EH (cell line): ENCODE data around the gene C9orf85.

Source experiments
- DNase-seq: peaks from one replicate; pipeline ENCODE4 v3.0.0-alpha.2; 2015; ENCODE audit warnings: low read depth

The C9orf85 gene

DNA sequence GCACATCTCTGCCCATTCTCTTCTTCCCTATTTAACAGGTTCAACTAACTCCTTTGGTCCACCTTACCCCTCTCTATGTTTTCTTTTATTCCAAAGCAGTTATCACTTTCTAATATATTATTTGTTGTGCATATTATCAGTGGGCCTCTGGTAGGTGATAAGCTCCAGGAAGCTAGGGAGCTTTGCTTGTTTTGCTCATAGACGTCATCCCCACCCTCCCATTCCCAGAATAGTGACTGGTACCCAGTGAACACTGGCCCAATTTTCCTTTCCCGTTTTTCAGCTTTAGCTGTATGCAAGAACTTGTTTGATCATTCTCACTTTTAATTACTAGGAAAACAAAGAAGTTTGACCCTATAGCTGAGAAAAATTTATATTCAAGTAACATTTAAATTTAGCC is 7.4 kb upstream of the C9orf85 start:
- no peak for DNase-seq

DNA sequence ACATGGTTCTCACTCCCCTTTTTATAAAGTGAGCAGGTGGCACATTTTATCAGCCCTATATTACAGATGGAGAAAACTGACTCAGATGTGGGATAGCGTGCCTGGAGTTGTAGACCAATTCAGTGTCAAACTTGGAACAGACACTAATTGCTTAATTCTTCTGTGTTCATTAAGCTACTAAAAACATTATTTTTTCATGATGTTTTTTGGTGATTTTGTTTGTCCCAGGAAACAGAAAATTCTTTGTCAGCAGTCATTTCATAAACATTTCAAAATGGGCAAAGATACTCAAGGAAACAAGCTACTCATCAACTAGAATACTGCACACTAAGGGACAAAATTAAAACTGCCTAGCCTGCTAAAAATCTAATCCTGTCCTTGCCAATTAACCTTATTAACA is 2.6 kb upstream of the C9orf85 start:
- no peak for DNase-seq

DNA sequence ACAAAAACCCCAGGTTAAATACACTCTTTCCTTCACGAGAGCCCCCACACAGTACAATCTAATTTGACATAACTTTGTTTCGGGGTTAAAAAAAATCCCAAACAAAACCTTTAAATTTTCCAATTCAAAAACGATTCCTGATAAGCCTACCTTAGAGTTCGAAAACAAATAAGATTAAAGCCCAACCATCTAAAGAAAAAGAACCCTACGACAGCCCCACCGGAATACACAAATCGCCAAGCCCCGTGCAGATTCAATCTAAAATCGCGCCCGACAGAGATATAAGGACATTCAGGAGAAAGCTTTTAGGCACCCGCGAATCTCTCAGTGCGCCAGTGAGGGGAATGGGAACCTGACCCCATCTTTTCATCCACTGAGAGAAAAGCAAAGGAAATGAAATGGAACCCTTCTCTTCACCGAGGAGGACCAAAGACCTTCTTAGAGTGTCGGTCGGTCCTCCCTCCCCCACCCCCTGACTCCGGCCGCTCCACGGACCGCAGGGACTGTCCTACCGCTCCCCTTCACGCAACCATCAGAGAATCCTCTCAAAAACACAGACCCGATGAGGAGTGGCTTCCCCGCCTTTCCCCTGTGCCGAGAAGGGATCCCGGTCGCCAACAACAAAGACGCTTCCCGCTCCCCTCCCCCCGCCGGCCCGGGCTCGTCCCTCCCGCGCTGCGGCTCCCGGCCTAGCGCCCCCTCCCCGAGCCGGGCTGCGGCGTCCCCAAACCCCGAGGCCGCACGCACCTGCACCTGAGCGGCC is 1.4 kb upstream of the C9orf85 start:
- peak; percentile 48 for DNase-seq

DNA sequence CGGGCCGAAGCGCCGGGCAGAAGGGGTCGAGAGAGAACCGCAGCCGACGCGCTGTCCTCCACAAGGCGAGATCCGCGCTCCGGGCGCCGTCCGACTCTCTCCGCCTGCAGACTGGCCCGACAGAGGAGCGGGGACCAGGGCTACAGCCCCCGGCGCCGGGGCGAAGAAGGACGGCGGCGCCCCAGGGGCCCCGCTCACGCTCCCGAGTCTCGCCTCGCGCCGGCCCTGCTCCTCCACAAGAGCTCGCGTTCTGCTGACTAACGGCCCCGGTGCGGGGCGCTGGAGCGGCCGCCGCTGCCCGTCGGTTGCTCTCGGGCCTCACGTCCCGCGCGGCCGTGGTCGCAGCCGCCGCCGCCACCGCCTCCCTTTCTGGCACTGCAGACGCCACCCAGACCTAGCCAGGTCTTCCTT is 784 bp upstream of the C9orf85 start:
- no peak for DNase-seq

DNA sequence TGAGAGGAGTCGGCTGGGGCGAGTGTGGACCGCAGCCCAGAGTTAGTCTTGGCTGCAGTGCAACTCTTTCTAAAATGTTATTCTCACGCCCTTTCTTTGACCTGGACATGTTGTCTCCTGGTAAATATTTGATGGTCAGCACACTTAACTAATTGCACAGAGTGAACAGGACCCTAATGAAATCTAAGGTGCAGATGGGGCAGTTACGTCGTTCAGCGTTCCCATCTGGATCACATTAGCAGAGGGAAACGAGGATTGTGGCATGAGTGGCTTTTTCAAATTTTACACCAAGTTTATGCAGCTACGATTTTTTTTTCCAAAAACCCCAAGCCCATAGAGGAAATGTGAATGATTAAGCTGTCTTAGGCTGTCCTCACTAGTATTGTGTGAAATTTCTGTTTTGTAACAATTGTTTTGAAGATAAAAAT is 483 bp downstream of the C9orf85 start:
- DNase-seq = peak; percentile 74

DNA sequence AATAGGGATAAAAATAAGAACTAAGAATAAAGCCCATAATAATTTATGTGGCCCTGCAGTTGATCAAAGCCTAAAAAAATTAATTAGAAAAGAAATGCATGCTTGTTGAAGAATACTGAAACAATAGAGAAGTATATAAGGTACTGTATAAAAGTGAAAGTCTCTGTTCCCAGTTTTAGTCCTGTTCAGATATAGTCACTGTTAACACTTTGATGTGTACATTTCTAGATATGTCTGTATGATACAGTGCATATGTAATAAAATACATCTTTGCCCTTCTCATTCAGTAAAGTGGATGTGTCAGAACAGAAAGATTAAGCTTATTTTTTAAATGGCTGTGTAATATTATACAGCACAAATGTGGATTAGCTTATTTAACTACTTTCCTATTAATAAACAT is 4.1 kb downstream of the C9orf85 start:
- DNase-seq = no peak

DNA sequence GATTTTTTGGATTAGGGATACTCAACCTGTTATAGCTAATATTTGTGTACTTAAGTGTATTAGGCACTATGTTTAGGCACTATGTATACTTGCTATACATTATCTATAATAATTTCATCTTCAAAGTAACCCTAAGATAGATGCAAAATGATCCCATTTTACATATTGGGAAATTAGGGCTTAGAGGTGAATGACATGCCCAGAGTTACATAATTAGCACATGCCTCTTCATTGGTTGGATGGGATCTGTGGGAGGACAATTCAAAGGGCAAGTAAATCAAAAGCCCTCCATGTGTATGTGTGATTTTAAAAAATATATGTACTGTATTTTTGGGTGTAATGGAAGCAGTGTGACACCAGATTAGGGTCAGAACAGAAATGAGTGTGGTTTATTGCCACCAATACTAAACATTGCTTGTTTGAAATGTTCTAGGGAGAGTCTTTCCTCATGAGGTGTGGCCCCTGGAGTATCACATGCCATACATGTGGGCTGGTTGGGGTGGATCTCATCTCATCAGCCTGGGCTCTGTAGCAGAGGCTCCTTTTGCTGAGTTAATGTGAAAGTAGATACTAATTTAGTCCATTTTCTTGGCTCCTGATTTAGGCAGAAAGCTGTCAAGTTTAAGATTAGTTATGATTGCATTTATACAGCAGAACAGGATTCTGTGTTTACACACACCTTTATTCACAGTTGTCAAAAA is 5.5 kb downstream of the C9orf85 start:
- no peak for DNase-seq

DNA sequence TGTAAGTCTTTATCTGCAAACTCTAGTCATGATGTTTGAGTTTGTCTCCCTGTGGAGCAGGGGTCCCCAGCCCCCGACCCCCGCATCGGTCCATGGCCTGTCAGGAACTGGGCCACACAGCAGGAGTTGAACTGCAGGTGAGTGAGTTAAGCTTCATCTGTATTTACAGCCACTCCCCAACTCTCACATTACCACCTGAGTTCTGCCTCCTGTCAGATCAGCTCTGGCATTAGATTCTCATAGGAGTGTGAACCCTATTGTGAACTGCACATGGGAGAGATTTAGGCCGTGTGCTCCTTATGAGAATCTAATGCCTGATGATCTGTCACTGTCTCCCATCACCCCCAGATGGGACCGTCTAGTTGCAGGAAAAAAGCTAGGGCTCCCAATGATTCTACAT is 7.0 kb downstream of the C9orf85 start:
- DNase-seq = no peak

DNA sequence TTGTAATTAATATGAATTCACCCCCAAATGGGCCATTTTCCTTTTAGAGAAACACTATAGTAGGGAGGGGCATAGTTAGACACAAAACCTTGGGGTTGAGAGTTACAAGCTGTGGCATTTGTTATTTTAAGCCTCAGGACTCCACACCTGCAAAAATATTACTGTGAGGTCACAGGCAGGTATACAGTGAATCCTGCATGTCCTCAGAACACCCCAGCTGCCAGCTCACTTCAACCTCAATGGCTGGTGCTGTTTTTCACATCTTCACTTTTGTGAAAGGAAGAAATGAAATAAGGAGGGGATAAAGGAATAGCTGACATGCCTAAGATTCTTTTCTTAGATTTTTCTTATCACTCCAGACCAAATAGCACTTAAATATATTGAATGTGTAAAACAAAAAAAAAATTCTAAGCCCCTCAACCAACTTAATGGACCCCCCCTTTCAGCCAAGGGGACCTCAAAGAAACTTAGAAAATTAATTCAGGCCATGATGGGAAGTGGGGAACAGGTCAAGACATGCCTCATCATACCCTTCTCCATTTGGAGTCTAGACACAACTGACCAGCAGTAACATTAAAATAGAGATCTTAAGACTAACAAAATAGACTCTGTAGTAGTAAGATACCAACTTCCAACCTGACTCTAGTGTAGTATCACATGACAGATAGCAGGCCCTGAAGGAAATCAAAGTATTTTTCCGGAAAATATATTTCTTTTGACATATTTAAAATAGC is 9.2 kb downstream of the C9orf85 start:
- no peak for DNase-seq

DNA sequence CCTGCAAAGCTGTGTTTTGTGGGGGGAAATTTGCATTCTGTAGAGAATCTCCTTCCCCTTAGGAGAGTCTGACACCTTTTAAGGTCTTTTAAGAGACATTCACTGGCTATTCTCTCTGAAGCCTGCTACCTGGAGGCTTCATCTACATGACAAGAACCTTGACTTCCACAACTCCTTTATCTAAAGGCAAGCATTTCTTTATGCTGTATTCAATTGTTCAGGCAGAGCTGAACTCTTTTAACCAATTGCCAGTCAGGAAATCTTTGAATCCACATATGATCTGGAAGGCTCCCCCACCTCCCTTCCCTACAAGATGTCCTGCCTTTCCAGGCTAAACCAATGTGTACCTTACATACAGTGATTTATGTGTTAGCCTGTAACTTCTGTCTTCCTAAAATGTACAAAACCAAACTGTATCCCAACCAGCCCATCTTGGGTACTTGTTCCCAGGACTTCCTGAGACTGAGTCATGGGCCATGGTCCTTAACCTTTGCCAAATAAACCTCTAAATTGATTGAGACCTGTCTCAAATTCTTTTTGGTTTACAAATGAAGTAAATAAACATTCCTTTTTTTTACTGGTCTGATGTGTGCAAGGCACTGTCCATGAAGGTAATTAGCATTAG is 9.9 kb downstream of the C9orf85 start:
- peak; percentile 50 for DNase-seq

DNA sequence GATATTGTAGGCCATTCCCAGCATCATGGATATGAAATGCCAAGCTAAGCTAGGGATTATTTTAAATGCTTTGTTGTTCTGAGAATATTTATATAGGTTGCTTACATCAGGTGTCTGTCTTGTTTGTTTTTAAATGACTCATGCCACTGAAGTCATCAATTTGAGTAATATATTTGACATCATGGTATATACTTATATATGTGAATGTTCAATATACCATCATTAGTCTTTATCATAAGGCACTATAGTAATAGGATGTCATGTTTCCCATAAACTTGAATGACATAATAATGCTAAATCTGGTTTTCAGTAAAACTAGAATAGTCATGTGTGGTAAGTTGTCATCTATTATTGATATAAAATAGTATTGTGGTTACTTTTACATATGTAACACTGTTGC is 13.1 kb downstream of the C9orf85 start:
- DNase-seq = no peak

DNA sequence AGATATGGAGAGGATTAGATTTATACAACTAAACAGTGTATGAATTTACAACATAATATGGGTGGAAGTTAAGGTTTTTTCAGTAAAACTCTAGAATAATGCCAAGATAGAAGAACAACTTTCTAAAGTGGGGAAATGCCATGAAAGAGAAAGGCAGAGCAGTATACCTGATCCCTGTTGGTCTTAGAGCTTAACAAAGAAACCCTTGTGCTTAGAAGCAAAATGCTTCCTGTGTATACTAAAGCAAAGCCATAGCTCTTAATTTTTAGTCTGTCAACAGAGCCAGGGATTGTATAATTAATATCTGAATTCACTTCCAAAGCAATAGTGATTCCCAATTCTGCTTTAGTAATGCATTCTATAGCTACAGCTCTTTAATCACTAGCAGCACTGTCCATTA is 14.4 kb downstream of the C9orf85 start:
- no peak for DNase-seq

DNA sequence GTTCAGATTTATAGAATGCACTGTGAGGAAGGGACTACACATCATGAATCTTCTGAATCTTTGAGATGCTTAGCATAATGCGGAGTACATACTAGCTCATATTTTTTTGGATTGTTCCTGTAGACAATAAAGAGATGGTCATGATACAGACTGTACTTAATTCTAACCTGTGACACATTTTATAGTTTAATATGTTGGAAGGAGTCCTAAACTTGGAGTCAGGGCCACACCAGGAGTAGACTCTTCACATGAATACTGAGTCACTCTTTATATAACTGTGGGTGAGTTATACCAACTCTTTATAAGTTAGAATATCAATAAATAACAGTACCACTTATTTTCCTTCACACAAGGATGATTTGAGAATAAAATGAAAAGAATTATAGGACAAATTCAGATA is 16.9 kb downstream of the C9orf85 start:
- DNase-seq = peak; percentile 63

DNA sequence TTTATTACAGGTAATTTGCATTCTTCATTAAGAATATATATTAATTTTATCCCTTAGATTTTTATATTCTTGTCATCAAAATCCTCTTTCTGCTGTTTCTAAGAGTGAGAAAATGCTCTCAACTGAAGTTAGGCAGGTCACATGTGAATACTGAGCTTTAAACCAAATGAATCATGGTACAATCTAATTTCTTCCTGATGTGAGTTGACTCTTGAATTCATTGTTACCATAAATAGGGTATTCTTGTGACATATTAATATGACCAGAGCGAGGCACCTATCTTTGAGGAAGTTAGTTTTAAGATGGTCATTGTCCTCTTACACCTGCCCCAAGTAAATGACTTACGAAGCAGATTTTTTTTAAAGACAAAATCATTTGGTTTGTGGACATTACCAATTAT is 17.4 kb downstream of the C9orf85 start:
- peak; percentile 56 for DNase-seq

DNA sequence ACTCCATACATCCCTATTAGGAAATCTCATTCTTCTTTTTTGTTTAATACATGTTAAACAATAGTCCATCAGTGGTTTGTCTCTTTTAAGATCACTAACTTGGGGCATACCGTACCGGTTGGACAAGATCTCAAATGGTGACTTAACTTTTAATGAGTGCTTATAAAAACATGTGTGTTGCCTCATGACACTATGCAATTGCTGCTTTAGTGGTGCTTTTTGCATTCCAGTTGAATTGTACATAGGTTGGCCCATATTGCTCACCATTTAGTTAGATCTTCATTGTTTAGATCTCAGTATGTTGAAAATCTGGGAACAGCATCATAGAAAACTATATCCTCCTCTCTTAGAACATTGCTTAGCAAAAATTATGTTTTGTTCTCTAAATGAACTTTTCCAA is 17.8 kb downstream of the C9orf85 start:
- DNase-seq = peak; percentile 85

DNA sequence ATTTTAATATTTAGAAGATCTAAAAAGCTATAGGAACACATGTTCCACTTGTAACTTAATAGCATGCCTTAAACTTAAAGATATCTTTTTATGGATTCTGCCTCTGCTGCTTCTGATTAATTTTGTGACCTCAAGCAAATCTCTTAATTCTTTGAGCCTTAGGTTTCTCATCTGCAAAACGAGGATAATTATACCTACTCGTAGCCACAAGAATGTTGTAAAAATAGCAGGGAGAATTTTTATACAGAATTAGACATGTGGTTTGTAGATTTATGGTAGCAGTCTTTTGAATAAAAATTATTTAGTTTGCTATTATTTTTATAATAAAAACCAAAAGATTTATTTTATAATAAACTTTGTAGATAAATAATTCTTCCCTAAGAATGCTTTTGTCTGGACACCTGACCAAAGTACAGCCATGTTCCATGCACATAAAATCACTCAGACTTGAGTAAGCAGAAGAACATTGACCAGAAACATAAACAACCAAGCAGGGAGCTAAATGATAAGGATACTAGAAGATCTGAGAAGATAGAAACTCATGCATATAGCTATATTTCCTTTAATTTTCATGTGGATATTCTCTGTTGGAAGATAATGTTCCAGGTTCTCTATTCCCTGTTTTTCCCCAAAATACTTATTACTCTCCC is 18.5 kb downstream of the C9orf85 start:
- peak; percentile 90 for DNase-seq

DNA sequence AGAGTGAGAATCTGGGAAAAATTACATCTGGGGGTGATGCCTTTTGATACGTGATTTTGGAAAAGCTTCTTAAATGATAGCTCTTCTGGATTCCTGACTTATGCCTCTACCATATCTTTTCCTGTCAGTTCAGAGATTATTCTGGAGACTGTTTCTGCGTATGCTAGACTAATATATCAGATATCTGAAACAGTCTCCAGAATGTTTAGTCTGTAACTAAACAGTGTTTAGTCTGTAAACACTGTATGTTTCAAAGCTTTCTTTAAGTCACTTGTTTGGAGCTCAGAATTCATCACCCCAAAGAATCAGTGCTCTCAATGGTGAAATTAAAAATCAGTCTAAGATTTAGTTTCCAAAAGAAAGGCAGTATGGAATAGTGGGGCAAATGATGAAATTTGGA is 19.7 kb downstream of the C9orf85 start:
- DNase-seq = no peak

DNA sequence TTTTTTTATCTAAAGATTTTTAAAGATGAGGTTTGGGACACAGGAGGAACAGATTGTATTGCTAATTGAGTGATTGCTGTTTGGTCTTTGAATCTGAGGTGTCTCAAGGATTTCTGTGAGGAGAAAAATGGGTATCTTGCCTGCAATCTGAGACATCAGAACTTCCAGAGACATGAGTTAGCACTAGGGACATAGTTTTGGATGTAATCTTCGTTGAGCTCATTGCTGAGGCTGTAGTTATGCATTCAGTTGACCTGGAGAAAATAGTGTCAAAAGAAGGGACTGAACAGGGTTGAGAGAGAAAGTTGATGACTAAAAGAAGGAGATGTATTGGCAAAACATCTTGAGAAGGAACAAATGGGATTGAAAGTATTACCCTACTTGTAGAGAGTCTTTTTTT is 24.6 kb downstream of the C9orf85 start:
- peak; percentile 61 for DNase-seq

DNA sequence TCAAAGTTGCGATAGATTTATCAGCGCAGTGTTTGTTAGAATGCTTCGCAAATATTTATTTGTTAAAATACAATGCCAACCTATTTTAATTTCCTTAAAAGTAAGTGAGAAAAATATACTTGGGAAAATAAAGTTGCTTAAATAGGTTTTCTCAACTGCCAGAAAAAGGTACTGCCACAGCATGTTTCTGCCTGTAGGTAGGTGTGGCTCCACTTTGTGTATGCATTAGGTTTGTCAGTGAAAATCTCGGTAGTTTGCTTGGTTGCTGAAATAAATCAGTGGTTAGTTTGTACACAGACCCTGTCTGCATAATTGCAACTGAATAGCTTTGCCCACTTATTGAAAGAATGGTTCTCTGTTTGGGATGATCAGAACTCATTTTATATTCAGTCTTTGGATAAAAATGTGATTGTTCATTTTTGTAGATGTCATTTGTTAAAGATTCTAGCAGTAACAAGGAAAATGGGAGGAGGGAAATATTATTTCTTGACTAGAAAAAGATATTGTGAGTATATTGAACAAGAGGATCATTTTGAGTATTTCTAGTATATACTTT is 25.7 kb downstream of the C9orf85 start:
- DNase-seq = no peak

DNA sequence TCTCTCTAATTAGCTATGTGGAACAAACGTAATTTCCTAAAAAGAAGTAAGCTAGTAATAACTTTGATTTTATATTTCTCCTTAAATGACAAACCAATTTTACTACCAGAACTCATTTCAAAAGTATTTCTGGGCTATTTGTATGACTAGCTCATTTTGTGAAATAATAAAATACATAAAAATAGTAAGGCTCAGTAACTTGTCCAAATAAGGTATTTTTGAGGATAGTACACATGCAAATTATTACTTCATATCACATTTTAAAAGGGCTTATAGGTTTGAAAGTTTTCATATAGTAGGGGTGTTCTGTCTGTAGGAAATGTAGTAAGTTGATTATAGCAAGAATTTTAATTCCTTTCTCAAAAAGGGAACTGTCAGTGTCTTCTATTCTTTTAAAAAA is 26.5 kb downstream of the C9orf85 start:
- peak; percentile 34 for DNase-seq

DNA sequence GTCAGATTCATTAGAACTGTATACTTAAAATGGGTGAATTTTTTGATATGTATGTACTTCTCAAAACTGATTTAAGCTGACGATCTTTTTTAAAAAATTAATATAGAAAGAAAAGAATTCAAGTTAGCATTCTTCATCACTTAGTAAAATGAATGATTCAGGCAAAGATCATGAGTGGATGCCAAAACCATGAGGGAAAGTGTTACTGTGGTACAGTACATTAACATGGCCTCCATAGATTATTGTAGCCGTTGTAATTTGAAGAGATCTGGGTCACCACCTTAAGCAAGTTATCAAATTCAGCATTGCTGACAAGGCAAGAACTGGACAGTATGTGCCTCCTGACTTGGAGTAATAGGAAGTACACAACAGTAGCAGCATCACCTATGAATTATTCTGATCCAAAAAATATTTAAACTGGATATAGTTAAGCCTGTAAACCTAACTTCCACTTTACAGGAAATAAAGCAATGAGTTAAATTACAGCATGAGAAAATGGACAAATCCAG is 29.7 kb downstream of the C9orf85 start:
- peak; percentile 73 for DNase-seq
